WTC11 (cell line): ENCODE measurements around the gene ARL4C. TPM values are rescaled to one million over a fixed set of nuclear protein-coding genes. Genes with fewer than 3 reads are reported as not detected.

Experiments used
- ATAC-seq: fragments of 200-7000 bp; cut with Tn5 transposase; 2 replicates; pipeline ENCODE4 v1.10.0; 2021; ENCODE audit warnings: mild to moderate bottlenecking, moderate library complexity
- CTCF ChIA-PET: fragments of 300-600 bp; sonication (Branson Sonifier 250); formaldehyde crosslinking; loops from one replicate; lab custom pipeline; 2021; ENCODE audit warnings: antibody characterized with exemption; lab: Charles Lee
- POLR2A ChIA-PET: fragments of 350-600 bp; sonication (Branson Sonifier 250); formaldehyde crosslinking; loops from one replicate; lab custom pipeline; 2021; ENCODE audit warnings: antibody characterized with exemption; lab: Charles Lee
- DNase-seq: peaks from one replicate; pipeline ENCODE4 v3.0.0; 2021; ENCODE audit warnings: low spot score
- H3K27ac Mint-ChIP-seq: 2 replicates; pipeline ENCODE4 v1.8.0; 2021; ENCODE audit warnings: mixed read lengths
- H3K27me3 Mint-ChIP-seq: 2 replicates; pipeline ENCODE4 v1.8.0; 2021; ENCODE audit warnings: low read depth, mild to moderate bottlenecking, moderate library complexity, mixed read lengths
- H3K36me3 Mint-ChIP-seq: 2 replicates; pipeline ENCODE4 v1.8.0; 2021; ENCODE audit warnings: mixed read lengths
- H3K4me1 Mint-ChIP-seq: 2 replicates; pipeline ENCODE4 v1.8.0; 2022; ENCODE audit warnings: mixed read lengths
- H3K4me3 Mint-ChIP-seq: 2 replicates; pipeline ENCODE4 v1.8.0; 2021; ENCODE audit warnings: mild to moderate bottlenecking, moderate library complexity, mixed read lengths
- H3K9me3 Mint-ChIP-seq: 2 replicates; pipeline ENCODE4 v1.8.0; 2021; ENCODE audit warnings: mixed read lengths
- ATF6 ChIP-seq: sonication (generic); formaldehyde crosslinking; IDR thresholded peaks from 2 replicates; pipeline ENCODE4 v1.8.1; 2023; ENCODE audit warnings: mild to moderate bottlenecking, missing genetic modification reagents
- CBFB ChIP-seq: sonication (generic); formaldehyde crosslinking; IDR thresholded peaks from 2 replicates; pipeline ENCODE4 v1.8.1; 2022; ENCODE audit warnings: mild to moderate bottlenecking, low read depth, missing genetic modification reagents
- CDX4 ChIP-seq: fragments of 250-450 bp; sonication (Bioruptor Pico); IDR thresholded peaks from 2 replicates; pipeline ENCODE4 v1.9.0; 2021; ENCODE audit warnings: moderate library complexity, mild to moderate bottlenecking, inconsistent platforms, borderline replicate concordance
- CREM ChIP-seq: sonication (generic); formaldehyde crosslinking; IDR thresholded peaks from 2 replicates; pipeline ENCODE4 v1.8.1; 2022; ENCODE audit warnings: mild to moderate bottlenecking, missing genetic modification reagents, moderate library complexity
- E2F5 ChIP-seq: sonication (generic); formaldehyde crosslinking; IDR thresholded peaks from 2 replicates; pipeline ENCODE4 v1.8.1; 2022; ENCODE audit warnings: mild to moderate bottlenecking, moderate library complexity, missing genetic modification reagents
- ELF4 ChIP-seq: sonication (generic); formaldehyde crosslinking; IDR thresholded peaks from 2 replicates; pipeline ENCODE4 v1.8.1; 2022; ENCODE audit warnings: low read depth, mild to moderate bottlenecking, moderate library complexity, missing genetic modification reagents
- FOXP1 ChIP-seq: sonication (generic); formaldehyde crosslinking; IDR thresholded peaks from 2 replicates; pipeline ENCODE4 v1.8.0; 2022; ENCODE audit warnings: missing genetic modification reagents, mild to moderate bottlenecking, moderate library complexity, borderline replicate concordance
- IRF1 ChIP-seq: sonication (generic); formaldehyde crosslinking; IDR thresholded peaks from 2 replicates; pipeline ENCODE4 v1.8.0; 2023; ENCODE audit warnings: missing genetic modification reagents
- IRF2 ChIP-seq: sonication (generic); formaldehyde crosslinking; IDR thresholded peaks from 2 replicates; pipeline ENCODE4 v1.8.0; 2022; ENCODE audit warnings: low read depth, missing genetic modification reagents, borderline replicate concordance
- MAX ChIP-seq: sonication (generic); formaldehyde crosslinking; IDR thresholded peaks from 2 replicates; pipeline ENCODE4 v1.8.0; 2022; ENCODE audit warnings: mild to moderate bottlenecking, missing genetic modification reagents
- NR1H2 ChIP-seq: sonication (generic); formaldehyde crosslinking; IDR thresholded peaks from 2 replicates; pipeline ENCODE4 v1.9.0; 2021; ENCODE audit warnings: mild to moderate bottlenecking, moderate library complexity, missing genetic modification reagents
- OVOL2 ChIP-seq: fragments of 250-450 bp; sonication (Bioruptor Pico); IDR thresholded peaks from 2 replicates; pipeline ENCODE4 v1.9.0; 2021; ENCODE audit warnings: mild to moderate bottlenecking, borderline replicate concordance
- RELA ChIP-seq: sonication (generic); formaldehyde crosslinking; IDR thresholded peaks from 2 replicates; pipeline ENCODE4 v1.8.1; 2022; ENCODE audit warnings: missing genetic modification reagents, mild to moderate bottlenecking, borderline replicate concordance
- SMAD4 ChIP-seq: sonication (generic); formaldehyde crosslinking; IDR thresholded peaks from 2 replicates; pipeline ENCODE4 v1.8.0; 2022; ENCODE audit warnings: mild to moderate bottlenecking, missing genetic modification reagents
- TCF7 ChIP-seq: sonication (generic); formaldehyde crosslinking; IDR thresholded peaks from 2 replicates; pipeline ENCODE4 v1.8.0; 2022; ENCODE audit warnings: mild to moderate bottlenecking, low read depth, missing genetic modification reagents, moderate library complexity
- TEAD1 ChIP-seq: sonication (generic); formaldehyde crosslinking; IDR thresholded peaks from 2 replicates; pipeline ENCODE4 v1.8.0; 2022; ENCODE audit warnings: mild to moderate bottlenecking, missing genetic modification reagents
- ZNF232 ChIP-seq: sonication (generic); formaldehyde crosslinking; IDR thresholded peaks from 2 replicates; pipeline ENCODE4 v1.8.0; 2022; ENCODE audit warnings: mild to moderate bottlenecking, missing genetic modification reagents
- ZNF281 ChIP-seq: sonication (generic); formaldehyde crosslinking; IDR thresholded peaks from 2 replicates; pipeline ENCODE4 v1.8.0; 2023; ENCODE audit warnings: mild to moderate bottlenecking, missing genetic modification reagents
- ZNF425 ChIP-seq: fragments of 250-450 bp; sonication (Bioruptor Pico); conservative IDR thresholded peaks from 2 replicates; pipeline ENCODE4 v1.9.0; 2021; ENCODE audit warnings: mild to moderate bottlenecking
- total RNA-seq: library from RNA; stranded (reverse); gene quantifications from 3 replicates; pipeline ENCODE4 v1.2.3, GENCODE V29; 2021

The ARL4C gene
- total RNA-seq, 1 experiment from 2014 or later = 10.6 TPM

- no peak for TF ChIP-seq ZNF425 (CRISPR knock-in tag)
- TF ChIP-seq SMAD4 (CRISPR knock-in tag) = no peak
- no peak for TF ChIP-seq E2F5 (CRISPR knock-in tag)
- no peak for TF ChIP-seq ELF4 (CRISPR knock-in tag)
- no peak for TF ChIP-seq CDX4
These were observed 18.2 kb upstream of the ARL4C start (continued) for GRCh38 chr2:234514873-234515638.

GRCh38 chr2:234514099-234514498 lies 17.2 kb upstream of the ARL4C start:
- no peak for DNase-seq
- H3K9me3 Mint-ChIP-seq = no peaks in the 10 kb centered on the region
- ChIA-PET POLR2A (no interaction called here), CTCF (no interaction called here)
- no peak for TF ChIP-seq ZNF232 (CRISPR knock-in tag)
- TF ChIP-seq TCF7 (CRISPR knock-in tag) = no peak
- no peak for TF ChIP-seq RELA (CRISPR knock-in tag)
- no peak for TF ChIP-seq CREM (CRISPR knock-in tag)
- TF ChIP-seq ATF6 (CRISPR knock-in tag) = no peak
- TF ChIP-seq SMAD4 (CRISPR knock-in tag) = no peak
- no peak for TF ChIP-seq IRF1 (CRISPR knock-in tag)
- TF ChIP-seq OVOL2 (CRISPR knock-in tag) = no peak
- TF ChIP-seq TEAD1 (CRISPR knock-in tag) = no peak
- TF ChIP-seq CBFB = no peak
- no peak for TF ChIP-seq FOXP1 (CRISPR knock-in tag)
- no peak for TF ChIP-seq NR1H2 (CRISPR knock-in tag)
- TF ChIP-seq MAX = no peak
- no peak for TF ChIP-seq IRF2 (CRISPR knock-in tag)
- no peak for TF ChIP-seq ZNF281 (CRISPR knock-in tag)
- H3K4me1 Mint-ChIP-seq = peaks cover 5% of the 10 kb centered on the region
- no peak overlapping the region for H3K4me3 Mint-ChIP-seq
- H3K36me3 Mint-ChIP-seq = no peaks in the 10 kb centered on the region
- H3K27me3 Mint-ChIP-seq = no peaks in the 10 kb centered on the region
- no peak for ATAC-seq
- H3K27ac Mint-ChIP-seq = no peak overlapping the region
